Stimulated activated CD8-positive, alpha-beta memory T cell treated with anti-CD3 and anti-CD28 coated beads, Interleukin-7, amount 100 ng/mL, for 48 hours (primary cell): ENCODE results near the gene MLH3.

Source experiments
- DNase-seq, 2 donors: peaks; one replicate each; pipeline ENCODE4 v3.0.0-alpha.2; 2020; ENCODE audit warnings: low read depth in 1 of 2; ENCODE audit errors: extremely low read depth in 1 of 2

The MLH3 gene

DNA sequence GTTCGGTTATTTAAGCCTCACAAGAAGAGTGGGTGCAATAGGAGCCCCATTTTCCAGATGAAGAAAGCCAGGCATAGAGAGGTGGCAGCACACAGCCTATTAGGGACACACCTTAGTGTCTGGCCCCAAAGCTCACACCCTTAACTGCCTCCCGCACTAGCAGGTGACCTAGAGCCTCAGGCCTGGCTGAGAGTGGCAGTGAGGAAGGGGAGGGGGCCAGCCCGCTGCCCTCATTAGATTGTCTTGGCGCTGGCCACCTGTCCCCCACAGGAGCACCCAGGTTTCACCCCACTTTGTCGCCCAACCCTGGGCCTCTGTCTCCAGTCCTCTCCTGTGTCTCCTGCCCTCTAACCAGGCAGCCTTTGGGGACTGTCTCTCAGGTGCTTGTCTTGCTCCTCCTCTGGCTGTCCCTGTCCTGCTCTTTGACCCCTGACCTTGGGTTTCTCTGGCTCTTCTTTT, 77.3 kb downstream of the MLH3 start:
- no peak for DNase-seq

DNA sequence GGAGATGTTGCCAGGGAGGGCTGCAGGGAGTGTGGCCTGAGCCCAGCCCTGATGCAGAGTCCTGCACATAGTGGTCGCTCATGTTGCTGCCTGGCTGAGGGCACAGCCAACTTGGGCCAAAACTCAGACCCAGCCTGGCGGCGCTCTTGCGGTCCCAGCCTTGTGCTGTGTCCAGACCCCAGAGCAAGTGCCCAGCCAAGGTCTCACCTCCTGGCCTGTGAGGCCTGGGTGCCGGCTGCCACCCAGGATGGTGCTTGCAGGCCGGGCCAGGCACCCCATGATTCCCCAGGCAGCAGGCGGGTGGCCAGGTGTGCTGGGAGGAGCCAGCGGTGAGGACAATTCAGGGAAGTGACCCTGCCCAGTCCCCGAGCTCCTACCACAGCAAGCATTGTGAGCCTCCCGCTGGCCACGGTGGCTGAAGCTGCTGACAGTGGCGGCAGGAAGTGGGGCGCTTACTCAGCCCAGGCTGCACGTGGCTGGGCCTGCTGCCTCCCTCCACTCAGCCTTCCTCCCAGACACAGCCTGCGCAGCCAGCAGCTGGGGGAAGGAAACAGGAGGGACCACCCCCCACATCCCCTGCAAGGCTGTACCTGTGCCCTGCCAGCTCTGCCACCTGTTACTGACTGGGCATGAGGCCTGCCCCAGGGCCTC, 78.1 kb downstream of the MLH3 start:
- peak in 1 of 2 donors; percentile 22 for DNase-seq

DNA sequence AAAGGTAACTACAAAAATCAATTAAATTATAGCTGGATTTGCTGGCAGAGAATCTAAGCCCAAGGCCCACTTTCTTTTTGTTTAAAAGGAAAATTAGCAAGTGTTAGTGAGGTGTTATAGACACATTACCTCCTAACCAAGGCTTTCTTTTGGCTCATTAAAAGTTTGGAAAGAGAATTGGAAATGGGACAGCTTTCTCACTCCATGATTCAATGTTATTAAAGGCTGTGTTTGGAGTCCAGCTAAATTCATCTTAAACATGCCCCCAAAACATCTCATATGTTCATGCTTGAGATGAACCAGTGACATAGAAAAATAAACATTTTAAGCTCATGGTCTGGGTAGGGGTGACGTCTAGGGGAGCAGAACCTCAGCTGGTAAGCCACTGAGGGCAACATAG, 82.5 kb downstream of the MLH3 start:
- no peak for DNase-seq

DNA sequence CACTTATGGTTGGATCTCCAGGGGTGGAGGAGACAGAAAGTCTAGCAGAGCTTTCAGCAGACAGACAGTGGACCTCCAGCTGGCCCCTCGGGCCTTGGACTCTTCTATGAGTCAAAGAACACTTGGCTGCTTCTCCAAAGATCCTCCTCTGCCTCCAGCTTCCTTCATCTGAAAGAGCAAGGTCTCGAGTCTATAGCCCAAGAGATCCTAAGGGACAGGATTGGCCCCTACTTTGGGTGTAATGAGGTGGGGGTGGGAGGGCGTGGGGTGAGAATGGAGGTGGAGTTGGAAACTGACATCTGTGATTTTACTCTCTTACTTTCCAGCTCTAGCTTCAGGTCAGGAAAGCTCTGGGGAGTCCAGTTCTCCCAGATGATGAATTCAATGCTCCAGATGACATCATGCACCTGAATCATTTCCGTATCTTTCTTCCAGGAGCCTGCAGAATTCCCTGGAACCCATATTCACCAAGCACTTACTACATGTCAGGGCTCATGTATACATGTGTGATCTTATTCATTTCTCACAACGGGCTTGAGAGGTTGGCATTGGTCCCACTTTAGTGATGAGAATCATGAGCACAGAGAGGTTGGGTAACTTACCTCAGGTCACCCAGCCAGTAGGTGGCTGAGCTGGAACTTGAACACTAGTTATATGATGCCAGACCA, 85.6 kb downstream of the MLH3 start:
- DNase-seq: no peak

DNA sequence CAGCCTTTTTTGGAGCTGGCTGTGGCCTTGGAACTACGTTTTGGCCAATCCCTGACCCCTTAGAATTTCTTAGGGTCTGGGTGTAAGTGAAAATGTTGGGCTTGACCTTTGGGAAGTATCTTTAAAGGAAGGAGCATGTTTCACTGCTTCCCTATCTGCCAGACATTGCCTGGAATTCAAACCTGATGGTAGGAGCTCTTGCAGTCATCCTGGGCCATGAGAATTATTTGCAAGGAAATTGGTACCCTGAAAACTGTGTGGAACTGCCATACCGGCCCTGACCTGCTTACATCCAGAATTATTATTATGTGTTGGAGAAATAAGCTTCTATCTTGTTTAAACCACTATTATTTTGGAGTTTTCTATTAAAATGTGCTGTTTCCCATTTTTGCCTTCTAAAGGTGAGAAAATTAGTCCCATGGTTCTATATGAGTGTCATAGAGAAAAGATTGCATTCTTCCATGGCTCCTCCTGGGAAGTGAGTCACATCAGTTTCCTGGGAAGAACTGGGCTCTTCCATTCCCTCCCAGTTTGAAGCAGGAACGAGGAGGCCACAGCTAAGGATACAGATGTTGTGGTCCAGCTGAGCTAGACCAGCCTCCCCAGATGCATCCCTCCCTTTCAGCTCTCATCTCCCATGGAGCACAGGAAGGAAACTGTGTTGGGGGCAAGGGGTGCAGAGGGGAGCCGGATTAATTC, 86.3 kb downstream of the MLH3 start:
- DNase-seq: no peak
